Transverse colon (tissue), 3 donors: ENCODE results near the gene LARP4B.

ENCODE experiments used
- CTCF ChIP-seq, 5 experiments: fragments of 200-600 bp in 3 of 5; fragments of 450-650 bp in 2 of 5; sonication (generic) in 3 of 5; IDR thresholded peaks; 1 replicate in 2 of 5; 2 replicates in 3 of 5; pipeline ENCODE4 v1.5.1; 2016 to 2017; ENCODE audit warnings: antibody characterized with exemption in 5 of 5, inconsistent platforms in 3 of 5, mild to moderate bottlenecking in 2 of 5, moderate library complexity in 1 of 5
- POLR2A ChIP-seq: fragments of 450-650 bp; IDR thresholded peaks from one replicate; pipeline ENCODE4 v1.6.1; 2016; ENCODE audit warnings: antibody characterized with exemption, mild to moderate bottlenecking, moderate library complexity

- no peak for TF ChIP-seq POLR2A
- TF ChIP-seq CTCF (IDR thresholded peaks at IDR 0.05): no peak
These were observed 157.3 kb downstream of the LARP4B start for GRCh38 chr10:774223-774622.
